ENCODE data around the gene PODXL2. TPM values are rescaled to one million over a fixed set of nuclear protein-coding genes. Genes with fewer than 3 reads are reported as not detected.

The PODXL2 gene
- total RNA-seq, 1 experiment from 2014 or later, result 33.6 TPM

GRCh38 chr3:127661600-127661999 lies 32.6 kb downstream of the PODXL2 start (continued):
- TF ChIP-seq E2F5 (CRISPR knock-in tag; IDR thresholded peaks at IDR 0.05), result no peak
- TF ChIP-seq NFATC4 (CRISPR knock-in tag; IDR thresholded peaks at IDR 0.05), result no peak
- TF ChIP-seq ELF4 (CRISPR knock-in tag; IDR thresholded peaks at IDR 0.05; ENCODE audit: low read depth), result no peak
- no peak for TF ChIP-seq CDX4 (CRISPR knock-in tag; IDR thresholded peaks at IDR 0.05; ENCODE audit: borderline replicate concordance)
- TF ChIP-seq TEAD1 (CRISPR knock-in tag; IDR thresholded peaks at IDR 0.05), result no peak
- TF ChIP-seq ZNF232 (CRISPR knock-in tag; IDR thresholded peaks at IDR 0.05), result no peak
- no peak for TF ChIP-seq AFF4 (CRISPR knock-in tag; IDR thresholded peaks at IDR 0.05; ENCODE audit: borderline replicate concordance)
- no peak for TF ChIP-seq ZNF317 (CRISPR knock-in tag; IDR thresholded peaks at IDR 0.05; ENCODE audit: borderline replicate concordance, low read depth)

GRCh38 chr3:127662001-127662469 lies 33.0 kb downstream of the PODXL2 start:
- ChIA-PET CTCF (interaction anchor here (1.0 to 2.5 kb wide), 3 partner anchors 10 to 87 kb away, joined by 3 to 7 read pairs (median 7); no protein-coding TSS in a partner anchor), POLR2A (no interaction called here)
- no peak for ATAC-seq
- no peak overlapping the region for H3K4me3 Mint-ChIP-seq
- H3K36me3 Mint-ChIP-seq, result peaks cover 21% of the 10 kb centered on the region
- DNase-seq (ENCODE audit: low spot score), result no peak
- H3K9me3 Mint-ChIP-seq, result peaks cover 8% of the 10 kb centered on the region
- TF ChIP-seq RORB (CRISPR knock-in tag; IDR thresholded peaks at IDR 0.05) (no peak), ZNF263 (CRISPR knock-in tag; IDR thresholded peaks at IDR 0.05; ENCODE audit: low read depth) (no peak), ESRRA (CRISPR knock-in tag; IDR thresholded peaks at IDR 0.05; ENCODE audit: borderline replicate concordance) (no peak), SOX15 (CRISPR knock-in tag; IDR thresholded peaks at IDR 0.05) (no peak), ARID4B (CRISPR knock-in tag; IDR thresholded peaks at IDR 0.05; ENCODE audit: borderline replicate concordance) (no peak), KAT7 (CRISPR knock-in tag; IDR thresholded peaks at IDR 0.05; ENCODE audit: borderline replicate concordance) (no peak), IRF2 (CRISPR knock-in tag; IDR thresholded peaks at IDR 0.05; ENCODE audit: borderline replicate concordance, low read depth) (no peak), MXD4 (CRISPR knock-in tag; IDR thresholded peaks at IDR 0.05; ENCODE audit: borderline replicate concordance) (no peak), FOXJ3 (CRISPR knock-in tag; IDR thresholded peaks at IDR 0.05; ENCODE audit: borderline replicate concordance) (no peak)
- H3K27me3 Mint-ChIP-seq (ENCODE audit: low read depth), result no peaks in the 10 kb centered on the region
- H3K4me1 Mint-ChIP-seq, result no peaks in the 10 kb centered on the region
- no peak overlapping the region for H3K27ac Mint-ChIP-seq
